GM21619 (cell line): ENCODE results near the gene GDPD5.

Experiments
- ATAC-seq: cut with Tn5 transposase; IDR thresholded peaks from one replicate; pipeline ENCODE4 v1.9.1; 2021; ENCODE audit not compliant: unreplicated experiment

Gene GDPD5

GRCh38 chr11:75474240-75474639, 51.5 kb downstream of the GDPD5 start:
- no peak for ATAC-seq

GRCh38 chr11:75473684-75474083, 52.1 kb downstream of the GDPD5 start:
- ATAC-seq: no peak

- no peak for ATAC-seq
Measured at GRCh38 chr11:75472081-75472732, 53.5 kb downstream of the GDPD5 start.

DNA sequence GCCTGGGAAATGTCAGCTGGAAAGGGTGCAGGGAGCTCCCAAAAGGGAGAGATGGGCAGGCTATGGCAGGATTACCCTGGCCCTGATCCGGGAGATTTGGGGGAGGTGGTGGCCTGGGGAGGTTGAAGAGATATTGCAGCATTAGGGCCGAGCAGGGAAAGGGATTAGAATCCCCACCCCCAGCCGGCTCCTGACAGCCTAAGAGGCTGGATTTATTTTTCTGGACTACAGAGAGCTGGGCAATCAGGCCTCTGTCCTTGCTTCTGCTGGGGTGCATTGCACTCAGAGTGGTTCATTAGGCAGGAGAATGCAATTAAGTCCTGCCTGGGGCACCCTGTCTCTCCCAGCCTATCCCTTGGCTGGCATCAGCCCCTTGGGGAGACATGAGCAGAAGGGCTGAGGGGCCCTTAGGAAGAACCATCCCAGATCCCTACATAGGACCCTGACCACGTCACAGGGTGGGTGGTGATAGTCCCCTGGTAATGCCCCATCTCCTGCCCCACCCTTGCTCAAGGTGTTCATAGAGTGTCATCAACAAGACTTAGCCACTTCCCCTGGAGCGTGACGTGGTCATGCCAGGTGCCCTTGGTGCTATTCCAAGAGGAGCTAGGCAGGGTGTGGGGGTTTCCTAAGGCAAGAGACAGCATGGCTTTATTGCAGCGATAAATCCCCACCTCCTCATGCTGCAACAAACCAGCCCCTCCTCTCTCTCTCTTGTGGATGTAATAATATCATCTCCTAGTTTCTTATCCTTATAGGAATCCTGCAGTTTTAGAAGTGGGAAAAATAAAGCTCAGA, 54.4 kb downstream of the GDPD5 start:
- no peak for ATAC-seq

GRCh38 chr11:75470476-75471080, 55.2 kb downstream of the GDPD5 start:
- no peak for ATAC-seq

- ATAC-seq: no peak
Measured at GRCh38 chr11:75469785-75470405, 55.8 kb downstream of the GDPD5 start.

DNA sequence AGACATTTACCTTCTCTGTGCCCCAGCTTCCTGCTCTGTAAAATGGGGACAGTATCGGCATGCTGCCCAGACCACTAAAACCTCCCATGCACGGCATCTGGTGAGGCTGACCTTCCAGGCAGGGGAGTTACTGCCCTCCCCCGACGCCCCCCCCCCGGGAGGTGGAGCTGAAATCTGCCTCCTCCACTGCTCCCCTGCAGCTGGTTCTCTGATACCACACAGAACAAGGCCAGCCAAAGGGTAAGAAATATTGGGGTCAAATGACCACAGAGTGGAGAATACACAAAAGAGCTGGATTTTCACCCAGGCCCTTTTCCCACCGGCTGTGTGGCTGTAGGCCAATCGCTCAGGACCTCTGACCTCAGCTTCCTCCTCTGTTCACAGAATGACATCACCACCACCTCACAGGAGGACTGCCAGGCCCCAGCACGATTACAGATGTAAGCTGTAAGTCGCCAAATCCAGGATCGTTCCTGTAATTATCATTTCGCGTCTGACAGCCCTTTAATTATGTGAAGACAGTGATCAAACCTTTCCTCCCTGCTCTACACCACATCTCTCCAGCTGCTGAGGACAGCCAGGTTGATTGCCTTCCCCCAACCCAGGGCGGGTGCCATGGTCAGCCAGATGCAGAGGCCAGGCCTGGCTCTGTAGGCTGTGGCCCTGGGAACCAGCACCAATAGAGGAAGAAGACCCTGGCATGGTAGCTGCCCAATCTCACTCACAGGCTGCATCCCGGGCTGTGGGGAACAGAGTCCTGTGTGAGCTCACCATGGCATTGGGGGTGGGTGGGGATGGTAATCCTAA, 57.0 kb downstream of the GDPD5 start:
- no peak for ATAC-seq

DNA sequence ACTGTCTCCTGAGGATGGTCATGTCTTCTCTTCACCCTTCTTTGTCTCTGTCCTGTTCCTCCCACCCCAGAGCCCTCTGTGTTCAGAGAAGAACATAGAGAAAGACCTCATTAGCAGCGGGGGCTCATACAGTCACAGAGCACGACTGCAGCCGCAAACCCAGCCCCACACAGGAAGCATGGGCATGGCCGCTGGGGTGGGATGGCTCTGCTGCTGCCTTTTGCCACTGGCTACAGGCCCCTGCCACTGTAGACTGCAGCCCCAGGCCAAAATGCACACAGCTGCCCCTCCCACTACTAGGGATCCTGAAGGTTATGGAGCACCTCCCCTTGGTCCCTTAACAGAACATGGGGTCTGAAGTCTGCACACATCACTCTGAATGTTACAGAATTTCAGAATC, 57.9 kb downstream of the GDPD5 start:
- ATAC-seq: no peak

DNA sequence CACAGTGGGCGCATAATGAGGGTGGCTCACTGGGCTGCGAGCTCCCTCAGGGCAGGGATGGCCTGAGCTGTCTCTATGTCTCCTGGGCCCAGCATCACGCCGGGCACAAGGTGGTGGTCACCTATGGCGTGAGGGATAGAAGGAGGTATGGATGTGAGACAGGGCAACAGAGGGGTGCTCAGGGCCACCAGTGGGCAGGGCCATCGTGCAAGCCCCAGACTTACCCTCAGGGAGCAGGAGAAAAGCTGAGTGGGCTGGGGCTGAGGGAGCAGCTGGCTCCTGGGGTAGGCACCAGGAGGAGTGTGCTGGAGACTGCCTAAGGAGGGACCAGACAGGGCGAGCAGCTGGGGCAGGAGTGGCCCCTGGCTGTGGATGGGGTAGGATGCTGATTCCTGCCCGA, 58.4 kb downstream of the GDPD5 start:
- no peak for ATAC-seq

GRCh38 chr11:75465701-75466531, 59.8 kb downstream of the GDPD5 start:
- ATAC-seq: no peak

GRCh38 chr11:75463106-75463774, 62.5 kb downstream of the GDPD5 start:
- ATAC-seq: no peak

DNA sequence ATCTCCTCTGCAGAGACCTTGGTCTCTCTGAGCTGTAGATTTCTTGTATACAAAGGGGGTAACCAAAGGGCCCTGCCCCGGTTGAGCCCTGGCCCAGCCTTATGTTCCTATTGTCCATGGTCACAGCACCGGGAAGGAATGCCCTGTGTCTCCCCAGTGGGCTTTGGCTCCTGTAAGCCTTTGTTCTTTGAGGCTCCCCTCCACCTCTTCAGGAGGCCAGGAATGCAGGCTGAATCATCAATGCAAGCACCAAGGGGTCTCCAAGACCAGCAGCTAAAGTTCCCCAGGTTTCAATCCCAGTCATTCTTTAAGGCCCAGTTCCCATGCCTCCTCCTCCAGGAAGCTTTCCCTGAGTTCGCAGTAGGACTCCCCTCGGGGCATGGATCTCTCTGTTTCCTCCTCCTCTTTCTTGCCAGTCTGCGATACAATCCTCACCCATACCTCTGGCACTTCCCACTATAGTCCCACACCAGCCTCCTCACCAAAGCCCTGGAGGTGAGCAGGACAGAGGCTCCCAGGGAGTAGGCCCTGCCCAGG, 63.6 kb downstream of the GDPD5 start:
- no peak for ATAC-seq

GRCh38 chr11:75461151-75461550, 64.6 kb downstream of the GDPD5 start:
- ATAC-seq: no peak

GRCh38 chr11:75456596-75457183, 69.1 kb downstream of the GDPD5 start:
- no peak for ATAC-seq

DNA sequence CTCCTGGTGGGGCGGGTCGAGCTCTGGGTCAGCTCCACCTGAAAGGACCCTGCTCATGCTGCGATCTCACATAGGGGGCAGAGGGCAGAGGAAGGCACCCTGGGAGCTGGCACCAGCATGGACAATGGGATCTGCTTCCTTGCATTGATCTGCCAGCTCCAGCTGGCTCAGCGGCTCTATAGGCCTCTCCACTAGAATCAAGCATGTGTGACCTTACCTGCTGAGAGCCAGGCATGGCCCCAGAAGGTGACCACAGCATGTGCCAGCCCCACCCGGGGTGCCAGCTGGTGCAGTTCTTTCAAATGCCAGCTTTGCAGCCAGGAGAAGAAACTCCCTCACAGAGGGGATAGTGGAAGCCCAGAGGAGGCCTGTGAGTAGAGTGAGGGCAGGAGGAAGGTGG, 70.8 kb downstream of the GDPD5 start:
- no peak for ATAC-seq

- no peak for ATAC-seq
Measured at GRCh38 chr11:75453916-75454655, 71.7 kb downstream of the GDPD5 start.

- no peak for ATAC-seq
Measured at GRCh38 chr11:75450826-75451821, 74.6 kb downstream of the GDPD5 start.
